KBM-7 (cell line): ENCODE results near the gene RHCG.

Experiments used
- DNase-seq: peaks from one replicate; pipeline ENCODE4 v3.0.0-alpha.2; 2015
- in situ Hi-C: fragments of 300-500 bp; cut with MboI; formaldehyde crosslinking; loops from 2 replicates; pipeline ENCODE4 v1.14.3; 2020; ENCODE audit warnings: low sequenced_read_pairs, low pct_unique_long_range_greater_than_20kb, mixed read lengths

RHCG gene

DNA sequence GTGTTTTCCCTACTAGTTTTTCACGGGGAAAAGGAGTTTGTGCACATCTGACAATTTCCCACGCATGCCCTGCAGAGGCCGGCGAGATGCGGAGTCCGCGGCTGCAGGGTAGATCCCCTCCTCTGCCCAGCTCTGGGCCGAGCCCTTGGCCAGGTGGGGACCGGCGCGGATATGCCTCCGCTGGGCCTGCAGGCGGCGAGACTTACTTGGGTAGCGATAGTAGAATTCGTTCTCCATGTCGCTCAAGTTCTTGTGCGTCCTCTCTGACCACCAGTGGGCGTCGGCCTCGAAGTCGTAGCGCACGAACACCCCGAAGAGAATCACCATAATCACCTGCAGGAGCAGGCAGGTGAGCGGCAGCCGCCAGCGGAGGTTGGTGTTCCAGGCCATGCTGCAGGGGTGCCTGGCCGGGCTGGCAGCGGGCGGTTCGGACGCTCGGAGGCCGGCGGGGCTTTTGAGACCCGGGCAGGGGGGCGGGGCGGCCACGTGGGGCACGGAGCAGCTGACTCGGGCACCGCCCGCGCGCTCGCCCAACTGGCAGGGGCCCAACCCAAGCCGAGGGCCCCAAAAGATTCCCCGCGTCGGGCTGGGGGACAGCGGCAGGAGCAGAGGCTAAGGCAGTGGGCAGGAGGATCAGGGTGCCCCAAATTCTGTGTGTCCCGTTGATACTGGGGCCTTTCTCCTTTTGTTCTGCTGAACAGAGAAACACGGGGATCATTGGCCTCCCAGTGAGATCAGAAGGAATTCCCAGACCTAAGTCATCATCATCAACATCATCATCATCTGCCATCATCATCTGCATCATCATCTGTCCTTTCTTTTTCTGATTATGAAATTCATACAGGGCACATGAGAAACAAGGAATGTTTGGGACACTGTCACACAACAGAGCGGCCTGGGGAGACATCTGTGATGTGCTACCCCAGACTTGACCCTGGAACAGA, at the start of gene RHCG:
RHCG (minus strand) TSS at position 429 of the 944 bp plus-strand sequence; CDS start at position 390, 39 bp downstream.
- DNase-seq = peak; percentile 56
- in situ Hi-C loops = no loop called here

DNA sequence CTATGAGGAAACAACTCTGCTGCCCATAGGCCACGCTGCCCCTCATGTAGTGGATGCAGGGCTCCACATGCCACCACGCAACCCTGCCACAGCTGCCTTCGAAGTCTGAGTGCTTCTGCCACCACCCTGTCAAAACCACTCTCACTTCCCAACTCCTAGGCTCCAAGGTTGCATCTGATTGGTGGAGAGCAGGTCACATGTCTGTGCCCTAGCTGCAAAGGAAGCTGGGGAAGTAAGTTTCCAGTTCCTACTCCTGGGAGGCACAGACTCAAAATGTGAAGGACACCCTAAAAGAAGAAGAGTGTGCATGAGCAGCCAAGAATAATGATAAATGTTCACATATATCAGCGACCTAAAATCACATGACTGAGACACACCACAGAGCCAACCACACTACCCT, 47.0 kb upstream of the RHCG start:
- in situ Hi-C loops = no loop called here
- no peak for DNase-seq

GRCh38 chr15:89542369-89542768, 46.0 kb upstream of the RHCG start:
- no peak for DNase-seq
- in situ Hi-C loops = no loop called here

- in situ Hi-C loops = no loop called here
- no peak for DNase-seq
Measured at GRCh38 chr15:89539027-89539426, 42.6 kb upstream of the RHCG start.

GRCh38 chr15:89533861-89534544, 37.6 kb upstream of the RHCG start:
- in situ Hi-C loops = no loop called here
- DNase-seq = no peak

DNA sequence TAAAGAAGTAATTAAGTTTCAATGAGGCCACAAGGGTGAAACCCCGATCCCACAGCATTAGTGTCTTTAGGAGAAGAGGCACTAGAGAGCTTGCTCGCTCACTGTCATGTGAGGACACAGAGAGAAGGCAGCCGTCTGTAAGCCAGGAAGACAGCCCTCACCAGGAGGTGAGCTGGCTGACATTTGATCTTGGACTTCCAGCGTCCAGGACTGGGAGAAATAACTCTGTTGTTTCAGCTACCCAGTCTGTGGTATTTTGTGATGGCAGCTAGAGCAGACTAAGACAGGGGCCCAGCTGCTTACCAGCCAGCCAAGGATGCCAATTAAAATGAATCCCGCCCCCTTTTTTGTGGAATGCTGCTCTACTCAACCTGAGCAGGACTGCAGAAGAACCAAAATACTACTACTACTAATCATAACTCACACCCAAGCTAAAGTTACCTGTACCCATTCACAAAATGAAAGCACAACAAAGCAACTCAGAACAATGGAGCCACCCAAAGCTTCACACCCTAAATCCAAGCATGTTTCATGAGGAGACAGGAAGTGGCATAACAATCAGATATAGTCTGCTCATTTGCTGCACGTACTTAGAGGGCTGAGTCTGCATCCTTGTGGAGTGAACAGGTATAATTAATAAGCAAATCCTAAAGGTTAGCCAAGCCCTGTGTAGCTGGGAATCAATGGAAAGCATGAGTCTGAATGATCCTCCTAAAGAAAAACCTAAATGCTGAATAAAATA, 35.6 kb upstream of the RHCG start:
- in situ Hi-C loops = no loop called here
- DNase-seq = no peak

GRCh38 chr15:89530976-89531375, 34.6 kb upstream of the RHCG start:
- DNase-seq = no peak
- in situ Hi-C loops = no loop called here

DNA sequence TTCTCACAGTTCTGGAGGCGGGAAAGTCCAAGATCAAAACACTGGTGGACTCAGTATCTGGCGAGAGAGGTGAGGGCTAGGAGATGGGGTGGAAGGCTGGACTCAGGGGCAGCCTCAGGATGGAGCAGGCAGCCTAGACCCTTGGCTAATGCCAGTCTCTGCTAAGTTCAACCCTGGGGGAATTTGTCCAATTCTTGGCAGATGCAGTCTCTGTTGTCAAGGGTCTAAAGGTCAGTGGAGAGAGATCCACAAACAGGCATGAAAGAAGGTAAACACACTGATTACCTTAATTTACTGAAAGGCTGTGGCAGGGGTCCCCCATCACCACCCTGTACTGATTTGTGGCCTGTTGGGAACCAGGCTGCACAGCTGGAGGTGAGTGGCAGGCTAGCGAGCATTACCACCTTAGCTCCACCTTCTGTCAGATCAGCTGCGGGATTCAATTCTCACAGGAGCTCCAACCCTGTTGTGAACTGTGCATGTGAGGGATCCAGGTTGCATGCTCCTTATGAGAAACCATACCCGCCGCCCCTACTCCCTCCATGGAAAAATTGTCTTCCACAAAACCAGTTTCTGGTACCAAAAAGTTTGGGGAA, 32.5 kb upstream of the RHCG start:
- in situ Hi-C loops = no loop called here
- no peak for DNase-seq

DNA sequence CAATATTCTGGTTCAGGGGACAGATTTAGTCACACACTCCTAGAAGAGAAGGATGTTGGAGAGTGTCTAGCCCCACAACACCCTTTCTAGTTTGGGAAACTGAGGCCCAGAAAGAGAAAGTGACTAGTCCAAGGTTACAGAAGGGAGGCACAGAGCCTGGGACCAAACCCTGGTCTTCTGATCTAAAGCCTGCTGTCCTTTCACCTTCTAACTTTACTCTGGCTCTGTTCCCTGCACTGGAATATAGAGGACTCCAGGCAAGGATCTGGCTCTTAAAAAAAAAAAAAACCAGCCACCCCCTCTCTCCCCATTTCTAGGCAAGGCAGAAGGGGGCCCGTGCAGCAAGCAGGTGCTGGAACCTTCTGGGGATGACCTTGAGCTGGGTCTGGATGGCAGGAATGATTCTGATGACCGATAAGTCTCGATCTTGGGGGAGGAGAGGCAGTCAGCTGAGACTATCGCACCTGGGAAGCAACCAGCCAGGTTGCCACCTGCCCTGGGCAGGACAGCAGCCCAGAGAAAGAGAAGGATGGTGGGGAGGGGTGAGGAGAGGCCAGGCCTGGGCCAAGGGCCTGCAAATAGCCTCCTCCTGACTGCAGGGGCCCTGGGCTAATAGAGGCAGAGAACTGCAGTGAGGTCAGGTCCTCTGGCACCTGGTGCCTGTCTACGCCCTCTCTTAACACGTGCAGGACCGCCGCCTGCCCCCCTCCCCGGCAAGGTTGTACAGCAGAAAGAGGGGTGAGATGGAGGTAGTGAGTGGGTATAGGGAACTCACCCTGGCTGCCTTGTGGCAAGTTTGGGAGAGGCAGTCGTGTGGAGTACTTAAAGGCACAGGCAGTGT, 30.4 kb upstream of the RHCG start:
- no peak for DNase-seq
- in situ Hi-C loops = no loop called here

GRCh38 chr15:89526181-89526580, 29.8 kb upstream of the RHCG start:
- in situ Hi-C loops = no loop called here
- no peak for DNase-seq

GRCh38 chr15:89524184-89524583, 27.8 kb upstream of the RHCG start:
- no peak for DNase-seq
- in situ Hi-C loops = no loop called here

DNA sequence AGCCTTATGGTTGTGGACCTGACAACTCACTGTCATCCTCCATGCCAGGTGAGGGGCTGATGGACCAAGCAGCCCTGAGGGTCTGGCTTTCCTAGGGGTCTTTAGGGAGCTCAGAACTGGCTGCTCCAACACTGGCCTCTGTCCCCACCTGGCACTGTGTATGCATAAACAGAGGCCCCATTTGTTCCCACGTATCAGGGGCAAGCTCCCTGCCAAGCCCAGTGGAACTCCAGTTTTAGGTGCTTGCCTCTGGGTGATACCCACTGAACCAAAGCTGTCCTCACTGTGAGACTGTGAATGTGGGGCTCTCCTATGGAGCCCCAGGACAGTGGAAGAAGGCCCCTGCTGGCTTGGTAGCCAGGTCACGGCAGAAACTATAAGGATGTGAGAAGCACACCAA, 26.7 kb upstream of the RHCG start:
- in situ Hi-C loops = no loop called here
- DNase-seq = no peak

DNA sequence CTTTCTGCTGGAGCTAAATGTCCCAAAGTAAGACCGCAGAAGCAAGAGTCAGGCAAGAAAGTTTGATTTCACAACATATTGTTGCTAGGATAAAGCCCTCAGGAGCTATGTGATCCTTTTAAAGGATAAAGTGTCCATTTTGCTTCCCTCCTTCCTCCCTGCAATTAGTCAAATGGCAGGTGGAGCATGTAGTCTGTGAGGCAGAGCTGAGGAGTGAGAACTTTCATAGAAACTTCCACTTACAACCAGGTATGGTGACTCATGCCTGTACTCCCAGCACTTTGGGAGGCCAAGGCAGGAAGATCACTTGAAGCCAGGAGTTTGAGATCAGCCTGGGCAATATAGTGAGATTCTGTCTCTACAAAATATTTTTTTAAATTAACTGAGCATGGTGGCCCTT, 25.2 kb upstream of the RHCG start:
- in situ Hi-C loops = no loop called here
- DNase-seq = no peak

- DNase-seq = no peak
- in situ Hi-C loops = no loop called here
Measured at GRCh38 chr15:89515477-89515876, 19.1 kb upstream of the RHCG start.

GRCh38 chr15:89514596-89515406, 18.4 kb upstream of the RHCG start:
- no peak for DNase-seq
- in situ Hi-C loops = no loop called here

- no peak for DNase-seq
- in situ Hi-C loops = no loop called here
Measured at GRCh38 chr15:89514186-89514585, 17.8 kb upstream of the RHCG start.

- DNase-seq = no peak
- in situ Hi-C loops = no loop called here
Measured at GRCh38 chr15:89513284-89513683, 16.9 kb upstream of the RHCG start.

- DNase-seq = no peak
- in situ Hi-C loops = no loop called here
Measured at GRCh38 chr15:89512631-89513030, 16.2 kb upstream of the RHCG start.
